Measurements from ENCODE around the gene TRAM2. TPM values are rescaled to one million over a fixed set of nuclear protein-coding genes. Genes with fewer than 3 reads are reported as not detected.

Gene TRAM2
- total RNA-seq, 1 donor from 2014 or later: 2.1 TPM

GRCh38 chr6:52503323-52503747, 73.5 kb downstream of the TRAM2 start:
- no peaks in the 10 kb centered on the region for H3K4me1 Mint-ChIP-seq (ENCODE audit: low read depth)
- no peak overlapping the region for H3K27ac Mint-ChIP-seq
- intact Hi-C loops (cut with micrococcal nuclease): no loop called here
- H3K9me3 Mint-ChIP-seq: no peaks in the 10 kb centered on the region
- H3K27me3 Mint-ChIP-seq (ENCODE audit: insufficient read depth): no peaks in the 10 kb centered on the region
- peaks cover 2% of the 10 kb centered on the region for H3K36me3 Mint-ChIP-seq (ENCODE audit: low read depth)
- no peak for DNase-seq (ENCODE audit: low spot score)
- no peak overlapping the region for H3K4me3 Mint-ChIP-seq

- Mint-ChIP-seq H3K4me3 (no peak overlapping the region), H3K27me3 (ENCODE audit: insufficient read depth) (no peaks in the 10 kb centered on the region), H3K9me3 (no peaks in the 10 kb centered on the region), H3K36me3 (ENCODE audit: low read depth) (no peaks in the 10 kb centered on the region), H3K4me1 (ENCODE audit: low read depth) (no peaks in the 10 kb centered on the region), H3K27ac (no peak overlapping the region)
- intact Hi-C loops (cut with micrococcal nuclease): no loop called here
- DNase-seq (ENCODE audit: low spot score): no peak
Observed at GRCh38 chr6:52502306-52503029, 74.4 kb downstream of the TRAM2 start.

GRCh38 chr6:52500238-52501129, 76.4 kb downstream of the TRAM2 start:
- no peaks in the 10 kb centered on the region for H3K9me3 Mint-ChIP-seq
- H3K4me3 Mint-ChIP-seq: no peak overlapping the region
- H3K4me1 Mint-ChIP-seq (ENCODE audit: low read depth): peaks cover 16% of the 10 kb centered on the region
- intact Hi-C loops (cut with micrococcal nuclease): no loop called here
- no peak for DNase-seq (ENCODE audit: low spot score)
- H3K36me3 Mint-ChIP-seq (ENCODE audit: low read depth): no peaks in the 10 kb centered on the region
- H3K27ac Mint-ChIP-seq: no peak overlapping the region
- no peaks in the 10 kb centered on the region for H3K27me3 Mint-ChIP-seq (ENCODE audit: insufficient read depth)

GRCh38 chr6:52499681-52500236, 77.1 kb downstream of the TRAM2 start:
- Mint-ChIP-seq H3K36me3 (ENCODE audit: low read depth) (no peaks in the 10 kb centered on the region), H3K27ac (no peak overlapping the region), H3K4me1 (ENCODE audit: low read depth) (peaks cover 16% of the 10 kb centered on the region), H3K27me3 (ENCODE audit: insufficient read depth) (no peaks in the 10 kb centered on the region), H3K9me3 (peaks cover 5% of the 10 kb centered on the region), H3K4me3 (no peak overlapping the region)
- intact Hi-C loops (cut with micrococcal nuclease): no loop called here
- DNase-seq (ENCODE audit: low spot score): no peak

GRCh38 chr6:52499026-52499425, 77.8 kb downstream of the TRAM2 start:
- intact Hi-C loops (cut with micrococcal nuclease): no loop called here
- no peak overlapping the region for H3K27ac Mint-ChIP-seq
- peaks cover 22% of the 10 kb centered on the region for H3K4me1 Mint-ChIP-seq (ENCODE audit: low read depth)
- H3K4me3 Mint-ChIP-seq: no peak overlapping the region
- DNase-seq (ENCODE audit: low spot score): no peak
- H3K36me3 Mint-ChIP-seq (ENCODE audit: low read depth): no peaks in the 10 kb centered on the region
- no peaks in the 10 kb centered on the region for H3K27me3 Mint-ChIP-seq (ENCODE audit: insufficient read depth)
- peaks cover 9% of the 10 kb centered on the region for H3K9me3 Mint-ChIP-seq

GRCh38 chr6:52498538-52499017, 78.3 kb downstream of the TRAM2 start:
- Mint-ChIP-seq H3K27ac (no peak overlapping the region), H3K9me3 (peaks cover 9% of the 10 kb centered on the region), H3K4me3 (no peak overlapping the region), H3K4me1 (ENCODE audit: low read depth) (peaks cover 26% of the 10 kb centered on the region), H3K36me3 (ENCODE audit: low read depth) (no peaks in the 10 kb centered on the region), H3K27me3 (ENCODE audit: insufficient read depth) (no peaks in the 10 kb centered on the region)
- DNase-seq (ENCODE audit: low spot score): no peak
- intact Hi-C loops (cut with micrococcal nuclease): no loop called here

DNA sequence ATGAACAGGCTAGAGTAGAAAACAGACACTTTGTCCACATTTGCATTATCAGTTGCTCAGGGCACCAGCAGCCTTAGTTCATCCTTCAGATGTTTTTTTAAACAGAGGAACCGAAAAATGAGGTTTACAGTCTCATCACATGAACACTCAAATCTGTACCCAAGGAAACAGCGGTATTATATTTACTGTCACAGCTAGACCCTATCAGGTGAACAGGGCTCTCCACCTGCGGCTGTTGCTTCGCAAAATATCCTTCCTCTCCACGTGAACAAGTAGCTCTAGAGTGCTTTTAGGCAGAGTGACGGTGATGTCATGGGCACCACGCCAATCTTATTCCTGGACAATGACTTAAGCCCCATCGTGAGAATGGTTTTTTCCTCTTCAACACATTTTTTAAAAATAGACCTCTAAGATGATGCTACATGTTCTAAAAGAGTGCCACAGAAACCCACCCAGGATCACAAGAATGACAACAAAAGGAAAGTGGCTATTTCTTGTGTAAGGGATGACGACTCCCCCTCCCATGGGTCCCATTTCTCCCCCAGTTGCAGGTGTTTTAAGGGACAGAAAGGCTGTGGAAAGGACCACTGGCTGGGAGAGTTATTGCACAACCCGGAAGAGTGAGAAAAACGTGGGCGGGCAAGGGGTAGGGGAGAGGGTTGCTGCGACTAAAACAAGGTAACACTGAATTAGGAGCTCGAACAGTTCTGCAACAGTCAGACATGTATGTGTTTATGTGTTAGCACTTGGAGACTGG, 79.0 kb downstream of the TRAM2 start:
- H3K4me1 Mint-ChIP-seq (ENCODE audit: low read depth): peaks cover 29% of the 10 kb centered on the region
- H3K27me3 Mint-ChIP-seq (ENCODE audit: insufficient read depth): no peaks in the 10 kb centered on the region
- intact Hi-C loops (cut with micrococcal nuclease): no loop called here
- peaks cover 9% of the 10 kb centered on the region for H3K9me3 Mint-ChIP-seq
- no peaks in the 10 kb centered on the region for H3K36me3 Mint-ChIP-seq (ENCODE audit: low read depth)
- no peak overlapping the region for H3K27ac Mint-ChIP-seq
- DNase-seq (ENCODE audit: low spot score): no peak
- no peak overlapping the region for H3K4me3 Mint-ChIP-seq

GRCh38 chr6:52496631-52497030, 80.2 kb downstream of the TRAM2 start:
- H3K4me3 Mint-ChIP-seq: no peak overlapping the region
- H3K27ac Mint-ChIP-seq: no peak overlapping the region
- peaks cover 36% of the 10 kb centered on the region for H3K4me1 Mint-ChIP-seq (ENCODE audit: low read depth)
- H3K9me3 Mint-ChIP-seq: peaks cover 9% of the 10 kb centered on the region
- no peaks in the 10 kb centered on the region for H3K27me3 Mint-ChIP-seq (ENCODE audit: insufficient read depth)
- H3K36me3 Mint-ChIP-seq (ENCODE audit: low read depth): no peaks in the 10 kb centered on the region
- no peak for DNase-seq (ENCODE audit: low spot score)
- intact Hi-C loops (cut with micrococcal nuclease): no loop called here

- intact Hi-C loops (cut with micrococcal nuclease): no loop called here
- Mint-ChIP-seq H3K4me3 (no peak overlapping the region), H3K9me3 (peaks cover 9% of the 10 kb centered on the region), H3K36me3 (ENCODE audit: low read depth) (no peaks in the 10 kb centered on the region), H3K4me1 (ENCODE audit: low read depth) (peaks cover 36% of the 10 kb centered on the region), H3K27ac (no peak overlapping the region), H3K27me3 (ENCODE audit: insufficient read depth) (no peaks in the 10 kb centered on the region)
- DNase-seq (ENCODE audit: low spot score): no peak
Observed at GRCh38 chr6:52495922-52496321, 80.9 kb downstream of the TRAM2 start.

DNA sequence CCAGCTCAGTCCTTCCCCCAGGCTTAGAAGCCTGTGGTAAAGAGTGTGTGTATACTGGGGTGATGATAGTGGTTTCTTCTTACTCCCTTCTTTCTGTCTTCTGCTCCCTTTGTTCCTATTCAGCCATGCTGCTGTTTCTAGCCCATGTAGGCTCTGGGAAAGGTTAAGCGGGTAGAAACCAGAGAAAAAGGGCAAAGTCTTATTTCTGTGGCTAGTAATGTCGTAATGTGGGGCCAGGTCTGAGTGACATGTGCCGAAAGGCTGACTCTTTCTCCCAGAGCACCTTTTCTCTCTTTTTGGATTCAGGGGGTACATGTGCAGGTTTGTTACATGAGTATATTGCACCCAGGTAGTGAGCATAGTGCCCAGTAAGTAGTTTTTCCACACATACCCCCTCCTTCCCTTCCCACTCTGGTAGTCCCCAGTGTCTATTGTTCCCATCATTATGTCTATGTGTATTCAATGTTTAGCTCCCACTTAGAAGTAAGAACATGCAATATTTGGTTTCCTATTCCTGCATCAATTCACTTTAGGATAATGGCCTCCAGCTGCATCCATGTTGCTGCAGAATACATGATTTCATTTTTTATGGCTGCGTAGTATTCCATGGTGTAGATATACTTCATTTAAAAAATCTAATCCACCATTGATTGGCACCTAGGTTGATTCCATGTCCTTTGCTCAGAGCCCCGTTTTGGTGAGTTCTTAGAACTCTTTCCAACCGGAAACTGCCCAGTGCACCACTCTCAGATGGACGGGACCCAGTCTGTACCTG, 82.4 kb downstream of the TRAM2 start:
- H3K9me3 Mint-ChIP-seq: peaks cover 9% of the 10 kb centered on the region
- DNase-seq (ENCODE audit: low spot score): no peak
- peaks cover 4% of the 10 kb centered on the region for H3K27me3 Mint-ChIP-seq (ENCODE audit: insufficient read depth)
- H3K27ac Mint-ChIP-seq: peak overlapping the region; percentile 18
- intact Hi-C loops (cut with micrococcal nuclease): loop anchor here (5.0 kb wide), 3 partner anchors 43 to 83 kb away; partner anchors contain the start of genes EFHC1 and TRAM2
- H3K4me3 Mint-ChIP-seq: no peak overlapping the region
- peaks cover 36% of the 10 kb centered on the region for H3K4me1 Mint-ChIP-seq (ENCODE audit: low read depth)
- H3K36me3 Mint-ChIP-seq (ENCODE audit: low read depth): no peaks in the 10 kb centered on the region

DNA sequence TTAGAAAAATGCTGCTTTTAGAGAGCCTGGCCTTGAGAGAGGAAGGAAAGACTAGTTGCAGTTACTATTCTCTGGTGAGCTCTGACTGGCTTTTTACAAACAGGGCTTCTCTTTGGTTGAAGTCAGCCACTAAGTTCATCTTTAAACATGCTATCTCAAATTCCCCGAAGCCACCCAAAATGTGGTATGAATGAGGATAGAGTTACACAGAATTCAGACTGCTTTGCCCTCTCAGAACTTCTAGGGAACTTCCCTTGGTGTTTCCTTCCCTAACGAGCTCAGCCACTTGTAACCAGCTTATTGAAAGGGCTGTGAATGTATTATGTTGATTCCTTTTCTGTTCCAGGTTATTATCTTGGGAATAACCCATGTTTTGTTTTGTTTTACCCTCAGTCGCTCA, 83.2 kb downstream of the TRAM2 start:
- Mint-ChIP-seq H3K4me3 (peak overlapping the region; percentile 11), H3K27me3 (ENCODE audit: insufficient read depth) (peaks cover 5% of the 10 kb centered on the region), H3K9me3 (peaks cover 9% of the 10 kb centered on the region), H3K36me3 (ENCODE audit: low read depth) (no peaks in the 10 kb centered on the region), H3K27ac (peak overlapping the region; percentile 32), H3K4me1 (ENCODE audit: low read depth) (peaks cover 36% of the 10 kb centered on the region)
- peak; percentile 6 for DNase-seq (ENCODE audit: low spot score)
- intact Hi-C loops (cut with micrococcal nuclease): loop anchor here (5.0 kb wide), 3 partner anchors 44 to 84 kb away; partner anchors contain the start of genes EFHC1 and TRAM2

Data from activated T-helper 1 cell treated with anti-CD3 and anti-CD28 coated beads, Interleukin-12 subunit alpha, Interleukin-12 subunit beta, Interleukin-2, Interleukin-4 antibody, amounts not matched to agents 30 ng/mL and 10 ng/mL and 1 ng/mL, durations not matched to agents 14 hours and 24 hours and 36 hours (primary cell).